GM20000 (cell line): Measurements from ENCODE around the gene PXT1.

ENCODE experiments used
- DNase-seq: peaks from one replicate; pipeline ENCODE4 v3.0.0; 2012; ENCODE audit warnings: low spot score
- CTCF ChIP-seq: IDR thresholded peaks from 2 replicates; pipeline ENCODE4 v1.5.1; 2012; ENCODE audit warnings: mild to moderate bottlenecking, control low read depth; ENCODE audit errors: extremely low read depth, missing control alignments

The PXT1 gene

GRCh38 chr6:36350681-36351571 lies 91.7 kb downstream of the PXT1 start:
- DNase-seq: no peak
- no peak for TF ChIP-seq CTCF

- TF ChIP-seq CTCF: no peak
- no peak for DNase-seq
Observed at GRCh38 chr6:36350082-36350481, 92.6 kb downstream of the PXT1 start.

- no peak for DNase-seq
- no peak for TF ChIP-seq CTCF
Observed at GRCh38 chr6:36349240-36349639, 93.4 kb downstream of the PXT1 start.

- no peak for DNase-seq
- TF ChIP-seq CTCF: no peak
Observed at GRCh38 chr6:36347621-36348020, 95.0 kb downstream of the PXT1 start.

- no peak for DNase-seq
- no peak for TF ChIP-seq CTCF
Observed at GRCh38 chr6:36346486-36347273, 96.0 kb downstream of the PXT1 start.

GRCh38 chr6:36345681-36346466 lies 96.8 kb downstream of the PXT1 start:
- TF ChIP-seq CTCF: no peak
- DNase-seq: no peak
